K562 (cell line): Measurements from ENCODE around the gene ACAD8. TPM values are rescaled to one million over a fixed set of nuclear protein-coding genes. Genes with fewer than 3 reads are reported as not detected.
A peak's percentile ranks its signal among the peaks of the same experiment; 100 is the strongest.

Source experiments
- ARID1B ChIP-seq: fragments of 450-650 bp; IDR thresholded peaks from 2 replicates; pipeline ENCODE4 v1.6.1; 2016; ENCODE audit warnings: antibody characterized with exemption, mild to moderate bottlenecking, inconsistent platforms
- CEBPG ChIP-seq, 3 experiments: fragments of 200-800 bp in 1 of 3; sonication (Bioruptor generic) in 1 of 3; sonication (generic) in 1 of 3; formaldehyde crosslinking in 1 of 3; IDR thresholded peaks in 2 of 3; conservative IDR thresholded peaks in 1 of 3; 2 replicates each; pipeline versions ENCODE4 v1.6.1 to v1.8.0; 2016 to 2022; ENCODE audit warnings: missing compliant biosample characterization in 2 of 3, missing genetic modification characterization in 2 of 3, mild to moderate bottlenecking in 1 of 3, missing genetic modification reagents in 1 of 3
- CTBP1 ChIP-seq: fragments of 450-650 bp; IDR thresholded peaks from 2 replicates; pipeline ENCODE4 v1.6.1; 2016; ENCODE audit warnings: borderline replicate concordance
- DACH1 ChIP-seq: fragments of 450-650 bp; IDR thresholded peaks from 2 replicates; pipeline ENCODE4 v1.6.1; 2018; ENCODE audit not compliant: partially characterized antibody
- FOSL1 ChIP-seq: fragments of 200-800 bp; sonication (Bioruptor generic); conservative IDR thresholded peaks from 2 replicates; pipeline ENCODE4 v1.6.1; 2016; ENCODE audit warnings: missing genetic modification characterization, missing compliant biosample characterization
- IRF2 ChIP-seq: sonication (generic); formaldehyde crosslinking; IDR thresholded peaks from 2 replicates; pipeline ENCODE4 v1.8.1; 2022; ENCODE audit warnings: mild to moderate bottlenecking, missing genetic modification reagents
- SMARCA4 ChIP-seq: fragments of 450-650 bp; IDR thresholded peaks from 2 replicates; pipeline ENCODE4 v1.6.1; 2016
- SUPT5H ChIP-seq: fragments of 450-650 bp; IDR thresholded peaks from 2 replicates; pipeline ENCODE4 v1.6.1; 2016
- TAF7 ChIP-seq: fragments of 450-650 bp; IDR thresholded peaks from 2 replicates; pipeline ENCODE4 v1.6.1; 2016; ENCODE audit warnings: missing genetic modification characterization, missing compliant biosample characterization
- ZNF444 ChIP-seq: fragments of 250-450 bp; sonication (Bioruptor Pico); IDR thresholded peaks from 2 replicates; pipeline ENCODE4 v1.4.0; 2020; ENCODE audit warnings: mild to moderate bottlenecking, moderate library complexity
- polyA plus RNA-seq, 8 experiments: library from polyadenylated mRNA; depleted of rRNA in 4 of 8; stranded (reverse) in 5 of 8; unstranded in 3 of 8; fragments of >200 nt; fragmentation: Nextera tagmentation in 2 of 8; fragmentation: Illumina TruSeq in 1 of 8; extraction: Ambion mirVana in 2 of 8; extraction: Trizol in 1 of 8; gene quantifications; 2 replicates each; pipeline versions ENCODE4 v1.2.1 to v1.2.3, GENCODE V29; 2011 to 2014; ENCODE audit warnings: inconsistent platforms in 1 of 8, missing spikeins in 1 of 8
- total RNA-seq, 7 experiments: library from RNA; depleted of rRNA in 6 of 7; stranded (reverse); fragments of >200 nt in 6 of 7; fragmentation: Illumina TruSeq in 2 of 7; extraction: Trizol in 2 of 7; gene quantifications; 2 replicates each; pipeline versions ENCODE4 v1.2.1 to v1.2.3, GENCODE V29; 2011 to 2021; ENCODE audit warnings: low replicate concordance in 1 of 7
- TF ChIP-seq, protein P1 (sequence below): fragments of 250-450 bp; sonication (Bioruptor Pico); IDR thresholded peaks from 2 replicates; pipeline ENCODE4 v1.8.0; 2021; ENCODE audit warnings: moderate library complexity, mild to moderate bottlenecking, inconsistent platforms
- TF ChIP-seq, protein P2 (sequence below): sonication (generic); formaldehyde crosslinking; IDR thresholded peaks from 2 replicates; pipeline ENCODE4 v1.8.0; 2022; ENCODE audit warnings: missing genetic modification reagents, mild to moderate bottlenecking, borderline replicate concordance
- TF ChIP-seq, protein P3 (sequence below): sonication (generic); formaldehyde crosslinking; IDR thresholded peaks from 2 replicates; pipeline ENCODE4 v1.8.1; 2023; ENCODE audit warnings: mild to moderate bottlenecking, missing genetic modification reagents

The ACAD8 gene
- total and polyA plus RNA-seq, 9 of the 15 experiments (the other 6 are each of a cell fraction or from before 2014, with no cell fraction given) = 6.5 to 34.1 (median 20.1) TPM

DNA sequence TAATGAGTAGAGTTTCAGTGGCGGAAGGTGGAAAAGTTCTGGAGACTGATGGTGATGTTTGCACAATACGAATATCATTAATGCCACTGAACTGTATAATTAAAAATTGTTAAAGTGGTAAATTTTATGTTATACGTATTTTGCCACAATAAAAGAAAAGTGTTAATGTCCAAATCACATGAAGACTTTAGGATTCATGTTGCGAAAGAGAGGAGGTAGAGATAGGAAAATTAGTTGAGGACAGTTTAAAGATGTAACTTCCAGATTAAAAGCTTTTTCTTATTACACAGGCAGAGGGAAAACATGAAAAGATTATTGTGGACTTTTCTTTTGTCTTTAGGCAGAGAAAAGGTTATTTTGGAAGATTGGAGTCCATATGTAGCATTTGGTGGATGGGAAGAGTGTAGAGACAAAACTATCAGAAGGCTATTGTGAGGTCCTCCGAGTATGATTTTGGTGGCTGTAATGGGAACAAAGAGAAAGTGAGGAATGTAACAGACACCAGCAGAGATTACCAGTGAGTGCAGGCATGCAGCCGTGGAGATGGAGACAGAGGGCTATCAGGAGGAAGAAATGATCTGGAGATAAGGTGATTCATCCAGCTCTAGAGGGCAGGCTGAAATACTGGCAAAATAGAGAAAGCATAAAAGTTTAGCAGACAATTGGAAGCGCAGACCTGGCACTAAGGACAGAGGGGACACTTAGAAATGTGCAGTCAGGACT, 16.4 kb upstream of the ACAD8 start (continued):
- TF ChIP-seq, protein P1, sequence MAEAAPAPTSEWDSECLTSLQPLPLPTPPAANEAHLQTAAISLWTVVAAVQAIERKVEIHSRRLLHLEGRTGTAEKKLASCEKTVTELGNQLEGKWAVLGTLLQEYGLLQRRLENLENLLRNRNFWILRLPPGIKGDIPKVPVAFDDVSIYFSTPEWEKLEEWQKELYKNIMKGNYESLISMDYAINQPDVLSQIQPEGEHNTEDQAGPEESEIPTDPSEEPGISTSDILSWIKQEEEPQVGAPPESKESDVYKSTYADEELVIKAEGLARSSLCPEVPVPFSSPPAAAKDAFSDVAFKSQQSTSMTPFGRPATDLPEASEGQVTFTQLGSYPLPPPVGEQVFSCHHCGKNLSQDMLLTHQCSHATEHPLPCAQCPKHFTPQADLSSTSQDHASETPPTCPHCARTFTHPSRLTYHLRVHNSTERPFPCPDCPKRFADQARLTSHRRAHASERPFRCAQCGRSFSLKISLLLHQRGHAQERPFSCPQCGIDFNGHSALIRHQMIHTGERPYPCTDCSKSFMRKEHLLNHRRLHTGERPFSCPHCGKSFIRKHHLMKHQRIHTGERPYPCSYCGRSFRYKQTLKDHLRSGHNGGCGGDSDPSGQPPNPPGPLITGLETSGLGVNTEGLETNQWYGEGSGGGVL (CRISPR knock-in tag) = no peak
- no peak for TF ChIP-seq TAF7 (tag)
- TF ChIP-seq SUPT5H = no peak
- peak; percentile 81 for TF ChIP-seq FOSL1 (tag)
- TF ChIP-seq, protein P2, sequence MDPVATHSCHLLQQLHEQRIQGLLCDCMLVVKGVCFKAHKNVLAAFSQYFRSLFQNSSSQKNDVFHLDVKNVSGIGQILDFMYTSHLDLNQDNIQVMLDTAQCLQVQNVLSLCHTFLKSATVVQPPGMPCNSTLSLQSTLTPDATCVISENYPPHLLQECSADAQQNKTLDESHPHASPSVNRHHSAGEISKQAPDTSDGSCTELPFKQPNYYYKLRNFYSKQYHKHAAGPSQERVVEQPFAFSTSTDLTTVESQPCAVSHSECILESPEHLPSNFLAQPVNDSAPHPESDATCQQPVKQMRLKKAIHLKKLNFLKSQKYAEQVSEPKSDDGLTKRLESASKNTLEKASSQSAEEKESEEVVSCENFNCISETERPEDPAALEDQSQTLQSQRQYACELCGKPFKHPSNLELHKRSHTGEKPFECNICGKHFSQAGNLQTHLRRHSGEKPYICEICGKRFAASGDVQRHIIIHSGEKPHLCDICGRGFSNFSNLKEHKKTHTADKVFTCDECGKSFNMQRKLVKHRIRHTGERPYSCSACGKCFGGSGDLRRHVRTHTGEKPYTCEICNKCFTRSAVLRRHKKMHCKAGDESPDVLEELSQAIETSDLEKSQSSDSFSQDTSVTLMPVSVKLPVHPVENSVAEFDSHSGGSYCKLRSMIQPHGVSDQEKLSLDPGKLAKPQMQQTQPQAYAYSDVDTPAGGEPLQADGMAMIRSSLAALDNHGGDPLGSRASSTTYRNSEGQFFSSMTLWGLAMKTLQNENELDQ (CRISPR knock-in tag) = no peak
- TF ChIP-seq, protein P3, sequence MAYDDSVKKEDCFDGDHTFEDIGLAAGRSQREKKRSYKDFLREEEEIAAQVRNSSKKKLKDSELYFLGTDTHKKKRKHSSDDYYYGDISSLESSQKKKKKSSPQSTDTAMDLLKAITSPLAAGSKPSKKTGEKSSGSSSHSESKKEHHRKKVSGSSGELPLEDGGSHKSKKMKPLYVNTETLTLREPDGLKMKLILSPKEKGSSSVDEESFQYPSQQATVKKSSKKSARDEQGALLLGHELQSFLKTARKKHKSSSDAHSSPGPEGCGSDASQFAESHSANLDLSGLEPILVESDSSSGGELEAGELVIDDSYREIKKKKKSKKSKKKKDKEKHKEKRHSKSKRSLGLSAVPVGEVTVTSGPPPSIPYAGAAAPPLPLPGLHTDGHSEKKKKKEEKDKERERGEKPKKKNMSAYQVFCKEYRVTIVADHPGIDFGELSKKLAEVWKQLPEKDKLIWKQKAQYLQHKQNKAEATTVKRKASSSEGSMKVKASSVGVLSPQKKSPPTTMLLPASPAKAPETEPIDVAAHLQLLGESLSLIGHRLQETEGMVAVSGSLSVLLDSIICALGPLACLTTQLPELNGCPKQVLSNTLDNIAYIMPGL (CRISPR knock-in tag) = no peak
- no peak for TF ChIP-seq ZNF444 (CRISPR knock-in tag)
- no peak for TF ChIP-seq IRF2 (CRISPR knock-in tag)
- TF ChIP-seq SMARCA4 = peak; percentile 28; the same call in 1 of the 2 replicates
- TF ChIP-seq DACH1 = no peak
- TF ChIP-seq ARID1B = peak; percentile 49; the same call in 1 of the 2 replicates
- peak; percentile 33; the same call in 1 of the 2 replicates for TF ChIP-seq CTBP1
- no peak for TF ChIP-seq CEBPG (CRISPR knock-in tag; IDR thresholded peaks at IDR 0.05)
- 0 out of 4 replicates have a peak, but pooled peaks of 1 of the 2 experiments have one; percentile 32 for TF ChIP-seq CEBPG (tag; conservative IDR thresholded peaks at IDR 0.05 in 1 of 2, IDR thresholded peaks at IDR 0.05 in 1 of 2)
